ENCODE results near the gene INPP5A.

GRCh38 chr10:132777441-132777840 lies 239.9 kb downstream of the INPP5A start:
- TF ChIP-seq POLR2A (IDR thresholded peaks at IDR 0.05; ENCODE audit: low read length): no peak
- no peak for TF ChIP-seq GATA1 (IDR thresholded peaks at IDR 0.05; ENCODE audit: low read depth, low read length)

Data from erythroblast (primary cell).